ENCODE results near the gene PSPN. TPM values are rescaled to one million over a fixed set of nuclear protein-coding genes. Genes with fewer than 3 reads are reported as not detected.
A peak's percentile ranks its signal among the peaks of the same experiment; 100 is the strongest.

Gene PSPN
- total and polyA plus RNA-seq, 2 experiments from 2014 or later, result 0.22 to 0.75 TPM

DNA sequence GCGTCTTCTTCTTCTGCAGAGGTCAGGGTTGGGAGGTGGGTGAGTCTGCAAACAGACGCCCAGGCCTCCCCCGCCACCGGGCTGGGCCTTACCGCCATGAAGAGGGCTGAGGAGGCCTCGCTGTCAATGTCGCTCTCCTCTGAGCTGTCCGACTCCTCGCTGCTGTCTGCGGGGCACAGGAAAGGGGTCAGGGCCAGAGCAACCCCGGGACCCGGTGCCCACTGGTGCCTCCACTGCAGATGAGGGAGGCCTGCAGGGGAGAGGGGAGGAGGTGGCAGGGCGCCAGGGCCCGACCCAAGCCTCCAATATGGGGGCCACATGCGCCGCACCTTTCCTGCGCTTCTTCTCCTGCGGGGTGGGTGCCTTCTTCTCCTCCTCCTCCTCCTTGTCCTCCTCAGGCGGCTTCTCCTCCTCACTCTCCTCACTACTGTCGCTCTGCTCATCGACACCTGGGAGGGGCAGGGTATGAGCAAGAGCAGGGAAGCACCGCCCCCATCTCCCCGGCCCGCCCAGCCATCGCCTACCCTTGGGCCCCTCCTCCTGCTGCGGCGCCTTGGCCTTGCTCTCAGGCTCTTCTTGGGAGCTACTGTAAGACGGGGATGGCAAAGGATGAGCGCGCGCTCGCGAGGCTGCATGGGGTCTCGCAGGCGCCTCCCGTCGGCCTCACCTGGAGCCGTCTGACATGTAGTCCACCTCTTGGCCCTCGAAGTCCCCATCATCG lies 5.5 kb upstream of the PSPN start:
- no peak for TF ChIP-seq EZH2 (IDR thresholded peaks at IDR 0.05; ENCODE audit: insufficient read depth, poor library complexity, severe bottlenecking)
- TF ChIP-seq EZH2phosphoT487 (IDR thresholded peaks at IDR 0.05; ENCODE audit: insufficient read depth, low read depth), result no peak
- H3K4me3 ChIP-seq, result no peak overlapping the region
- in situ Hi-C loops (cut with MboI), result no loop called here
- H3K27ac ChIP-seq, result no peak overlapping the region
- no peak for DNase-seq
- H3K27me3 ChIP-seq (replicated peaks; ENCODE audit: insufficient read depth), result no peaks in the 10 kb centered on the region
- H3K36me3 ChIP-seq (ENCODE audit: low read depth), result peaks cover 16% of the 10 kb centered on the region; the same call in 1 of the 2 replicates
- H3K9me2 ChIP-seq (ENCODE audit: insufficient read depth), result no peaks in the 10 kb centered on the region
- H3K9ac ChIP-seq, result no peak overlapping the region
- H4K20me1 ChIP-seq (ENCODE audit: insufficient read depth), result no peaks in the 10 kb centered on the region
- 98% methylated on average over 36 to 40 of the region's 40 CpGs for WGBS, 2 experiments (ENCODE audit: low coverage in 1 of 2, low lambda C conversion rate in 2 of 2, missing lambda C conversion rate in 2 of 2)
- no peaks in the 10 kb centered on the region for H3K9me3 ChIP-seq (ENCODE audit: low read depth)
- H3K4me1 ChIP-seq (ENCODE audit: insufficient read depth), result peaks cover 5% of the 10 kb centered on the region; the same call in 1 of the 2 replicates
- H3K4me2 ChIP-seq (ENCODE audit: unreplicated experiment), result no peak overlapping the region
- H2AFZ ChIP-seq, result no peak overlapping the region
- H3K79me2 ChIP-seq (ENCODE audit: insufficient read depth), result no peaks in the 10 kb centered on the region
- H3F3A ChIP-seq (ENCODE audit: insufficient read depth), result peaks cover 23% of the 10 kb centered on the region; the same call in 1 of the 2 replicates

DNA sequence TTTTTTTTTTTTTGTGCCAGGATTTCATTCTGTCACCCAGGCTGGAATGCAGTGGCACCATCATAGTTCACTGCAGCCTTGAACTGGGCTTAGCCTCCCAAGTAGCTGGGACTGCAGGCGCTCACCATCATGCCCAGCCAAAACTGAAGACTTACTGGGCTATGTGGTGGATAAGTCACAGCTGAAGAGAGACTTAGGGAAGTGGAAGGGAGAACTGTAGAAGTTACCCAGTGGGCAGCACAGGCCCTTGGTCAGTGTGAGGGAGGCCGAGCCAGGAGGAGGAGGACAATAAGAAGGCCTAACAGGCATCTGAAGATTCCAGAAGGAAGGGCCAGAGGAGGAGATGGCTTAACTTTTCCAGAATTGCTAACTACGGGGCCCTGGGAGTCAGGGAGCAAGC lies 4.0 kb upstream of the PSPN start:
- no peaks in the 10 kb centered on the region for H3K9me2 ChIP-seq (ENCODE audit: insufficient read depth)
- 98 to 100% methylated on average over 3 of the region's 3 CpGs for WGBS, 2 experiments (ENCODE audit: low coverage in 1 of 2, low lambda C conversion rate in 2 of 2, missing lambda C conversion rate in 2 of 2)
- in situ Hi-C loops (cut with MboI), result no loop called here
- no peak overlapping the region for H3K27ac ChIP-seq
- H3K27me3 ChIP-seq (replicated peaks; ENCODE audit: insufficient read depth), result no peaks in the 10 kb centered on the region
- H3K4me2 ChIP-seq (ENCODE audit: unreplicated experiment), result no peak overlapping the region
- no peak overlapping the region for H3K9ac ChIP-seq
- H3K36me3 ChIP-seq (ENCODE audit: low read depth), result peaks cover 16% of the 10 kb centered on the region; the same call in 1 of the 2 replicates
- H2AFZ ChIP-seq, result no peak overlapping the region
- peaks cover 5% of the 10 kb centered on the region; the same call in 1 of the 2 replicates for H3K4me1 ChIP-seq (ENCODE audit: insufficient read depth)
- no peak for TF ChIP-seq EZH2phosphoT487 (IDR thresholded peaks at IDR 0.05; ENCODE audit: insufficient read depth, low read depth)
- TF ChIP-seq EZH2 (IDR thresholded peaks at IDR 0.05; ENCODE audit: insufficient read depth, poor library complexity, severe bottlenecking), result no peak
- DNase-seq, result no peak
- no peaks in the 10 kb centered on the region for H4K20me1 ChIP-seq (ENCODE audit: insufficient read depth)
- no peaks in the 10 kb centered on the region for H3K9me3 ChIP-seq (ENCODE audit: low read depth)
- no peaks in the 10 kb centered on the region for H3K79me2 ChIP-seq (ENCODE audit: insufficient read depth)
- H3K4me3 ChIP-seq, result no peak overlapping the region
- peaks cover 23% of the 10 kb centered on the region; the same call in 1 of the 2 replicates for H3F3A ChIP-seq (ENCODE audit: insufficient read depth)

DNA sequence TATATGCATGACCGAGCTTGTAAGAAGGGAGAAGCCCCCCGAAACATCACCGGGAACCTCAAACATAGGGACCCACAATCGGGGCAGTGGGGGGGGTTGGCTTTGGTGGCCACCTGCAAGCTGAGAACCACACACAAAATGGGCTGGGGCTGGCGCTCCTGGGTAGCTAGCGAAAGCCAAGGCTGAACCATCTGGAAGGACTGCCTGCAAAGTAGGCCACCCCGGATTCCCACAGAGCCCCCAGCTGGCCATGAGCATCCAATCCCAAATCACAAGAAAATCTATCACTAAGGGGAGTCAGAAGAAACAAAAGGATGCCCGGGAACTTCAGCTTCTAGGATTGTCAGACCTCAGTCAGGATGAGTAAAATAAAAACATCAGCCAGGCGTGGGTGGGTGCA lies 2.8 kb upstream of the PSPN start:
- no peak overlapping the region for H3K9ac ChIP-seq
- H3K4me3 ChIP-seq, result no peak overlapping the region
- H3K27me3 ChIP-seq (replicated peaks; ENCODE audit: insufficient read depth), result no peaks in the 10 kb centered on the region
- in situ Hi-C loops (cut with MboI), result no loop called here
- no peaks in the 10 kb centered on the region for H3K9me3 ChIP-seq (ENCODE audit: low read depth)
- H3K79me2 ChIP-seq (ENCODE audit: insufficient read depth), result no peaks in the 10 kb centered on the region
- no peak overlapping the region for H3K4me2 ChIP-seq (ENCODE audit: unreplicated experiment)
- H3K4me1 ChIP-seq (ENCODE audit: insufficient read depth), result peaks cover 10% of the 10 kb centered on the region
- peaks cover 23% of the 10 kb centered on the region; the same call in 1 of the 2 replicates for H3F3A ChIP-seq (ENCODE audit: insufficient read depth)
- DNase-seq, result no peak
- no peak overlapping the region for H2AFZ ChIP-seq
- peaks cover 16% of the 10 kb centered on the region; the same call in 1 of the 2 replicates for H3K36me3 ChIP-seq (ENCODE audit: low read depth)
- no peak overlapping the region; the same call in 1 of the 2 replicates for H3K27ac ChIP-seq
- no peaks in the 10 kb centered on the region for H4K20me1 ChIP-seq (ENCODE audit: insufficient read depth)
- TF ChIP-seq EZH2 (IDR thresholded peaks at IDR 0.05; ENCODE audit: insufficient read depth, poor library complexity, severe bottlenecking) (no peak), EZH2phosphoT487 (IDR thresholded peaks at IDR 0.05; ENCODE audit: insufficient read depth, low read depth) (no peak)
- no peaks in the 10 kb centered on the region for H3K9me2 ChIP-seq (ENCODE audit: insufficient read depth)
- WGBS, 2 experiments (ENCODE audit: low coverage in 1 of 2, low lambda C conversion rate in 2 of 2, missing lambda C conversion rate in 2 of 2), result 85 to 86% methylated on average over 9 of the region's 9 CpGs

DNA sequence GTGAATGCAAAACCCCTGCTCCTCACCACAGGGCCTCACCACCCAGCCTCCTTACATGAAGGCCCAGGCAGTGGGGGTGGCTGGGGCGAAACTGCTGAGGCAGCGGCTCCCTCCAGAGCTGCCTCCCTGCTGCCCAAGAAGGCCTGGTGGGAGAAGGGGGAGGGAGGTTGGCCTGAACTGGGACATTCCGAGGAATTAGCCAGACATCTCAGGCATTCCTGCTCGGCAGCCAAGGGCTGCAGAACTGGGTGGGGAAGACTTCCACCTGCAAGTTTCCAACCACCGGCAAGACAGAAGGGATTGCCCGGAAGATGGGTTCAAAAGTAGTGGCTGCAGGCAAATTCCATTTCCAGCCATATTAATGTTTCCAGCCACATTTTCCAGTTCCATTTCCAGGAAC lies 2.3 kb upstream of the PSPN start:
- H3F3A ChIP-seq (ENCODE audit: insufficient read depth), result peaks cover 23% of the 10 kb centered on the region; the same call in 1 of the 2 replicates
- H3K9ac ChIP-seq, result no peak overlapping the region
- in situ Hi-C loops (cut with MboI), result no loop called here
- H3K9me3 ChIP-seq (ENCODE audit: low read depth), result no peaks in the 10 kb centered on the region
- no peak for TF ChIP-seq EZH2phosphoT487 (IDR thresholded peaks at IDR 0.05; ENCODE audit: insufficient read depth, low read depth)
- H3K36me3 ChIP-seq (ENCODE audit: low read depth), result peaks cover 16% of the 10 kb centered on the region; the same call in 1 of the 2 replicates
- peaks cover 10% of the 10 kb centered on the region for H3K4me1 ChIP-seq (ENCODE audit: insufficient read depth)
- H4K20me1 ChIP-seq (ENCODE audit: insufficient read depth), result no peaks in the 10 kb centered on the region
- WGBS, 2 experiments (ENCODE audit: low coverage in 1 of 2, low lambda C conversion rate in 2 of 2, missing lambda C conversion rate in 2 of 2), result 23 to 29% methylated on average over 6 of the region's 6 CpGs
- no peaks in the 10 kb centered on the region for H3K27me3 ChIP-seq (replicated peaks; ENCODE audit: insufficient read depth)
- H3K4me3 ChIP-seq, result no peak overlapping the region
- no peaks in the 10 kb centered on the region for H3K79me2 ChIP-seq (ENCODE audit: insufficient read depth)
- no peak overlapping the region for H2AFZ ChIP-seq
- DNase-seq, result peak; percentile 47
- no peak overlapping the region for H3K4me2 ChIP-seq (ENCODE audit: unreplicated experiment)
- H3K27ac ChIP-seq, result no peak overlapping the region
- H3K9me2 ChIP-seq (ENCODE audit: insufficient read depth), result no peaks in the 10 kb centered on the region

All from GM23248 (cell line).